ENCODE data around the gene LSG1. TPM values are rescaled to one million over a fixed set of nuclear protein-coding genes. Genes with fewer than 3 reads are reported as not detected.

The LSG1 gene
- total and polyA plus RNA-seq, 2 experiments from 2014 or later: 49.2 to 57.1 TPM

- TF ChIP-seq ZNF462 (CRISPR knock-in tag; IDR thresholded peaks at IDR 0.05): no peak
- no peak for TF ChIP-seq ZNF331 (CRISPR knock-in tag; IDR thresholded peaks at IDR 0.05; ENCODE audit: low read depth)
- TF ChIP-seq CTCF (conservative IDR thresholded peaks at IDR 0.05; ENCODE audit: low read depth in 2 of 2): no peak
- TF ChIP-seq NANOG (IDR thresholded peaks at IDR 0.05; ENCODE audit: borderline replicate concordance): no peak
- TF ChIP-seq POLR2AphosphoS5 (IDR thresholded peaks at IDR 0.05; ENCODE audit: low read depth): no peak
- no peak for TF ChIP-seq EZH2 (IDR thresholded peaks at IDR 0.05; ENCODE audit: low read depth, unreplicated experiment)
- no peak for TF ChIP-seq STAT1 (IDR thresholded peaks at IDR 0.05; ENCODE audit: unreplicated experiment)
Observed at GRCh38 chr3:194688946-194689345, 17.0 kb upstream of the LSG1 start (continued).

DNA sequence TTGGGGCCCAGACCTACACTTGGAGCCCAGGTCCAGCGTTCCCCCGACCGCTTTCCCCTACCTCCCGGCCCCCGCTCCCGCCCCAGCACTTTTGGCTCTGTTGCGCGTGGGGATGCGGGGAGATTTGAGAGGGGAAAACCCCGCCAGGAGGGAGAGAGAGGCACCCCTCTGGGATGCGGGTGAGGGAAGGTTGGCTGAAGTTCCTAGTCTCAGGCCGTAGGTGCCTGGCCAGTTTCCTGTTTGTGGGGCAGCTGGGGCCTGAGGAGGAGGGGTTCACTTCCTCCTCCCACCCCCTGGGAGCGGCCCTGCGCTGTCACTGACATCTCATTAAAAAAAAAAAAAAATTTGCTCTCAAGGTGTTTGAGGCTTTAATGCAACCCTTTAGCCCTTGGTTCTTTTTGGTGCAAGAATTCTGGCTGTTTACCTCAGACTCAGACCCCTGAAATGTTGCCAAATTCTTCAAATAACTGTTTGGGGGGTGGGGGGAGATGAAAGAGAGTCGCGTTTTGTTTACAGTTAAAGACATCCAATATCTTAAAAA, 16.3 kb upstream of the LSG1 start:
- H3K27ac ChIP-seq (ENCODE audit: low read depth): no peak overlapping the region
- H3K27me3 ChIP-seq (ENCODE audit: insufficient read depth): peaks cover 43% of the 10 kb centered on the region
- Mint-ChIP-seq H3K27ac (no peak overlapping the region), H3K27me3 (ENCODE audit: insufficient read depth, low read depth, poor library complexity) (peaks cover 25% of the 10 kb centered on the region), H3K4me3 (peak overlapping the region; percentile 86), H3K36me3 (ENCODE audit: low read depth) (no peaks in the 10 kb centered on the region; the same call in 2 of the 3 replicates), H3K9me3 (no peaks in the 10 kb centered on the region), H3K4me1 (peaks cover 32% of the 10 kb centered on the region)
- no peaks in the 10 kb centered on the region; the same call in 1 of the 2 replicates for H4K20me1 ChIP-seq (replicated peaks; ENCODE audit: insufficient read depth)
- 0 out of 2 replicates have a peak, but pooled peaks cover 3% of the 10 kb centered on the region for H3K9me2 ChIP-seq (ENCODE audit: insufficient read depth)
- H3K79me2 ChIP-seq (replicated peaks; ENCODE audit: insufficient read depth): no peaks in the 10 kb centered on the region
- H3K4me2 ChIP-seq: peak overlapping the region; percentile 95
- 0 out of 2 replicates have a peak, but pooled peaks have one; percentile 4 for TF ChIP-seq POLR2AphosphoS5 (IDR thresholded peaks at IDR 0.05; ENCODE audit: low read depth)
- TF ChIP-seq NANOG (IDR thresholded peaks at IDR 0.05; ENCODE audit: borderline replicate concordance): no peak
- H3K4me3 ChIP-seq: peak overlapping the region; percentile 69
- no peaks in the 10 kb centered on the region for H3K36me3 ChIP-seq (ENCODE audit: insufficient read depth)
- H3F3A ChIP-seq (replicated peaks; ENCODE audit: low read depth): no peaks in the 10 kb centered on the region; the same call in 1 of the 2 replicates
- peak overlapping the region; percentile 84 for H2AFZ ChIP-seq
- H3K4me1 ChIP-seq (ENCODE audit: insufficient read depth): peaks cover 14% of the 10 kb centered on the region
- DNase-seq (ENCODE audit: low spot score) (peak; percentile 75), ATAC-seq (peak; percentile 25)
